Activated T-helper 1 cell treated with anti-CD3 and anti-CD28 coated beads, Interleukin-12 subunit alpha, Interleukin-12 subunit beta, Interleukin-2, Interleukin-4 antibody, amounts not matched to agents 30 ng/mL and 10 ng/mL and 1 ng/mL, durations not matched to agents 14 hours and 24 hours and 36 hours (primary cell): ENCODE data around the gene SYNE1. TPM values are rescaled to one million over a fixed set of nuclear protein-coding genes. Genes with fewer than 3 reads are reported as not detected.
"Not testable (repeated sequence)": the region's sequence is repeated elsewhere in the genome, so short reads cannot be mapped to it uniquely, and the experiment has no call there.

Source experiments
- DNase-seq: peaks from one replicate; pipeline ENCODE4 v3.0.0; 2021; ENCODE audit warnings: low spot score
- H3K27ac Mint-ChIP-seq: one replicate; pipeline ENCODE4 v1.8.0; 2021; ENCODE audit warnings: mild to moderate bottlenecking, mixed read lengths
- H3K27me3 Mint-ChIP-seq: one replicate; pipeline ENCODE4 v1.8.0; 2022; ENCODE audit warnings: mild to moderate bottlenecking, moderate library complexity, mixed read lengths; ENCODE audit not compliant: insufficient read depth
- H3K36me3 Mint-ChIP-seq: one replicate; pipeline ENCODE4 v1.8.0; 2021; ENCODE audit warnings: low read depth, mixed read lengths
- H3K4me1 Mint-ChIP-seq: one replicate; pipeline ENCODE4 v1.8.0; 2021; ENCODE audit warnings: low read depth, mixed read lengths
- H3K4me3 Mint-ChIP-seq: one replicate; pipeline ENCODE4 v1.8.0; 2021; ENCODE audit warnings: mild to moderate bottlenecking, moderate library complexity, mixed read lengths
- H3K9me3 Mint-ChIP-seq: one replicate; pipeline ENCODE4 v1.8.0; 2021; ENCODE audit warnings: mixed read lengths
- intact Hi-C: fragments of 100-400 bp; cut with micrococcal nuclease; formaldehyde crosslinking; loops from one replicate; pipeline ENCODE4 v1.15.1; 2024
- total RNA-seq: library from RNA; stranded (reverse); gene quantifications from 2 replicates; pipeline ENCODE4 v1.2.3, GENCODE V29; 2022

The SYNE1 gene
- total RNA-seq, 1 donor from 2014 or later: 16.0 TPM

DNA sequence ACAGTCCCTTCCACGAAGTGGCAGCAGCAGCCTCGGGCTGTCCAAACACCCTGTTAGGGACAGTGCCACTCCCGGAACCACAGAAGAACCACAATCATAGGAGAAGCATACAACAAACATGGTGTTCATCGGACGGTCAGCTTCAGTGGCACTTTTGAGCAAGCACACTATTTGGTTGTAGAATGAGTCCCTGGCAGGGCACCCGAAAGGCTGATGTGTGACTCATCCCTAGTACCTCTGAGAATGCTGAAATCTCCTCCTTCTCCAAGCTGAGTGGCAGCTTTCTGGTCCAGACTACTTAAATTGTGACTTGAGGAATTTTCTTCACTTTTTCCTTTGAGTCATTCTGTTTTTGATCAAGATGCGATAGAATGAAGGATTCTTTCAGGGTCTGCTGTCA, 547.2 kb downstream of the SYNE1 start:
- no peak for DNase-seq
- peaks cover 2% of the 10 kb centered on the region for H3K27me3 Mint-ChIP-seq
- H3K36me3 Mint-ChIP-seq: no peaks in the 10 kb centered on the region
- H3K4me3 Mint-ChIP-seq: no peak overlapping the region
- intact Hi-C loops: no loop called here
- no peak overlapping the region for H3K27ac Mint-ChIP-seq
- H3K4me1 Mint-ChIP-seq: no peaks in the 10 kb centered on the region
- no peaks in the 10 kb centered on the region for H3K9me3 Mint-ChIP-seq

GRCh38 chr6:152087701-152088100, 549.5 kb downstream of the SYNE1 start:
- no peak overlapping the region for H3K4me3 Mint-ChIP-seq
- peaks cover 2% of the 10 kb centered on the region for H3K27me3 Mint-ChIP-seq
- DNase-seq: no peak
- H3K27ac Mint-ChIP-seq: no peak overlapping the region
- H3K4me1 Mint-ChIP-seq: no peaks in the 10 kb centered on the region
- intact Hi-C loops: no loop called here
- no peaks in the 10 kb centered on the region for H3K9me3 Mint-ChIP-seq
- no peaks in the 10 kb centered on the region for H3K36me3 Mint-ChIP-seq

DNA sequence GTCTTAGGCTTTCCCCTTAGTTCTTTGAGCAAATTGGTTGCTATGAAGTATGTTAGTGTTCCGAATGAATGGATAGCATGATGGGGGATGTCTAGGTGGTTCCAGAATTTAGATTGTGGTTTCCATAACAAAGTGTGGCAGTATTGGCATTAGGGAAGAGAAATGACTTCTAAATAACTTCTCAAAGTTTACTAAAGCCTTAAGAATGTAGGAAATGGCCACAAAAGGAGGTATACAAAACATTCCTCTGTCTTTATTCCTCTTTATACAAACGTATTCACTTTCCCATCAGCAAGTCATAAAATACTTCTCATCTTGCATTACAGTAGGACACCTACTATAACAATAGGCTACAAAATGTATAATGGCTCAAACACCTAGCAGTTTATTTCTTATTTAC, 550.1 kb downstream of the SYNE1 start:
- intact Hi-C loops: no loop called here
- Mint-ChIP-seq H3K9me3 (no peaks in the 10 kb centered on the region), H3K4me1 (no peaks in the 10 kb centered on the region), H3K4me3 (no peak overlapping the region), H3K36me3 (no peaks in the 10 kb centered on the region), H3K27me3 (peaks cover 2% of the 10 kb centered on the region), H3K27ac (no peak overlapping the region)
- DNase-seq: no peak

- Mint-ChIP-seq H3K9me3 (peaks cover 3% of the 10 kb centered on the region), H3K4me1 (no peaks in the 10 kb centered on the region), H3K36me3 (no peaks in the 10 kb centered on the region), H3K27me3 (peaks cover 2% of the 10 kb centered on the region), H3K27ac (no peak overlapping the region), H3K4me3 (no peak overlapping the region)
- no peak for DNase-seq
- intact Hi-C loops: no loop called here
These were observed 550.8 kb downstream of the SYNE1 start for GRCh38 chr6:152086223-152086873.

DNA sequence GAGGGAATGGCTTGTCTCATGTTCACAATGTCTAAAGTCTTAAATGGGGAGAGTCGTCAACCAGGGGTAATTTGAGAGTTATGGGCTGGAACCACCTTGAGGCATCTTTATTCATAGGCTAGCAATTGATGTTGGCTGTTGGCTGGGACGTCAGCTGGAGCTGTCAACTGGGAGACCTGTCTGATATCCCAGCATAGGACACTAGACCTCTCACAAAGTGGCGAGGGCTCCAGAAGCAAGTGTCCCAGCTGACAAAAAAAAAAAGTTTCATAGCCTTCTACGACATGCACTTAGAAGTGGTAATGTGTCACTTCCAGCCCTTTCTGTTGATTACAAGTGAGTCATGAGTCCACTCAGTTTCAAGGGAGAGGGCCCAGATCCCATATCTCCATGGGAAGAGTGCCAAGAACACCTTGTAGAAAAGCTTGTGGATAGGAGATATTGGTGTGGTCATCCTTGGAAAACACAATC, 551.7 kb downstream of the SYNE1 start:
- intact Hi-C loops: no loop called here
- H3K9me3 Mint-ChIP-seq: peaks cover 7% of the 10 kb centered on the region

DNA sequence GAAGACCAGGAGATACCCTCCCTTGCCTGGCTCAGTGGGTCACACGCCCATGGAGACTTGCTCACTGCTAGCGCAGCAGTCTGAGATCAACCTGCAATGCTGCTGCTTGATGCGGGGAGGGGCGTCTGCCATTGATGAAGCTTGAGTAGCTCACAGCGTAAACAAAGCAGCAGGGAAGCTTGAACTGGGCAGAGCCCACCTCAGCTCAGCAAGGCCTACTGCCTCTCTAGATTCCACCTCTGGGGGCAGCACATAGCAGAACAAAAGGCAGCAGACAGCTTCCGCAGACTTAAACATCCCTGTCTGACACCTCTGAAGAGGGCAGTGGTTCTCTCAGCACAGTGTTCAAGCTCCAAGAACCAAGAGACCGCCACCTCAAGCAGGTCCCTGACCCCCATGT, 558.4 kb downstream of the SYNE1 start:
- Mint-ChIP-seq H3K9me3 (peaks cover 37% of the 10 kb centered on the region), H3K27ac (no peak overlapping the region), H3K36me3 (no peaks in the 10 kb centered on the region), H3K4me3 (no peak overlapping the region), H3K27me3 (peaks cover 5% of the 10 kb centered on the region), H3K4me1 (no peaks in the 10 kb centered on the region)
- intact Hi-C loops: no loop called here
- no peak for DNase-seq

More for the DNA sequence above, 551.7 kb downstream of the SYNE1 start:
- Mint-ChIP-seq H3K27ac (no peak overlapping the region), H3K4me1 (no peaks in the 10 kb centered on the region), H3K36me3 (no peaks in the 10 kb centered on the region), H3K27me3 (peaks cover 2% of the 10 kb centered on the region), H3K4me3 (no peak overlapping the region)
- no peak for DNase-seq

DNA sequence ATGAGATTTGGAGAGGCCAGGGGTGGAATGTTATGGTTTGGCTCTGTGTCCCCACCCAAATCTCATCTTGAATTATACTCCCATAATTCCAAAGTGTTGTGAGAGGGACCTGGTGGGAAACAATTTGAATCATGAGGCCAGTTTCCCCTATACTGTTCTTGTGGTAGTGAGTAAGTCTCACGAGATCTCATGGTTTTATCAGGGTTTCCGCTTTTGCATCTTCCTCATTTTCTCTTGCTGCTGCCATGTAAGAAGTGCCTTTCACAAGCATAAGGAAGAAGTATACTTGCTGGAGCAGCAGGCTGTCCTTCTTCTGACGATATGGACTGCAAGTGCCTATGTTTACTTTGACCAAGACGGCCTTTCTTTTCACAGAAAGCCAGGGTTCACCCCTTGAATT, 559.2 kb downstream of the SYNE1 start:
- intact Hi-C loops: no loop called here
- no peak overlapping the region for H3K27ac Mint-ChIP-seq
- peaks cover 5% of the 10 kb centered on the region for H3K27me3 Mint-ChIP-seq
- peaks cover 37% of the 10 kb centered on the region for H3K9me3 Mint-ChIP-seq
- no peak overlapping the region for H3K4me3 Mint-ChIP-seq
- no peak for DNase-seq
- no peaks in the 10 kb centered on the region for H3K36me3 Mint-ChIP-seq
- H3K4me1 Mint-ChIP-seq: no peaks in the 10 kb centered on the region

GRCh38 chr6:152076242-152076641, 560.9 kb downstream of the SYNE1 start:
- H3K27ac Mint-ChIP-seq, H3K27me3 Mint-ChIP-seq, H3K4me1 Mint-ChIP-seq, DNase-seq, H3K4me3 Mint-ChIP-seq, intact Hi-C loops, H3K36me3 Mint-ChIP-seq: not testable (repeated sequence)
- H3K9me3 Mint-ChIP-seq: peaks cover 32% of the 10 kb centered on the region

DNA sequence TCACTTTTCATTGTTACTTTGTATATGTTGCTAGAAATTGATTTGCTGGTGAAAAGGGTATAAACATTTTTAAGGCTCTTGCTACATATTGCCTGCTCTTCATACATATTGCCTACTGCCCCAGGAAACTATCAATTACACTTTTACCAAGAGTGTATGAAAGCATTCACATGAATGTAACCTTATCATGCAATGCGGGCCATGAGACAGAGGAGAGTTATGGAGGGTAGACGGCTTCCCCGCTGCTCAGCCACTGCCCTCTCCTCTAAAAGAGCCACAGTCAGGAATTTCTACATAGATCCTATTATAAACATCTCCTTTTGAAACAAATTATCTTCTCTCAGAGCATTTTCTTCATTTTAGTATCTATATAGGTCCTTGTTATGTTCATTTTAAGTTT, 565.3 kb downstream of the SYNE1 start:
- Mint-ChIP-seq H3K9me3 (peaks cover 19% of the 10 kb centered on the region), H3K36me3 (no peaks in the 10 kb centered on the region), H3K27ac (no peak overlapping the region), H3K4me1 (no peaks in the 10 kb centered on the region), H3K4me3 (no peak overlapping the region), H3K27me3 (peaks cover 7% of the 10 kb centered on the region)
- intact Hi-C loops: no loop called here
- DNase-seq: no peak

Other genes with a start within 250 kb of the SYNE1 start
- gene MYCT1, start 60.5 kb upstream of the SYNE1 start, total RNA-seq: not detected in 2 replicates
- not detected in 2 replicates for gene VIP, start 113.4 kb upstream of the SYNE1 start, total RNA-seq